ENCODE measurements around the gene FYCO1.
A peak's percentile ranks its signal among the peaks of the same experiment; 100 is the strongest.

The FYCO1 gene

DNA sequence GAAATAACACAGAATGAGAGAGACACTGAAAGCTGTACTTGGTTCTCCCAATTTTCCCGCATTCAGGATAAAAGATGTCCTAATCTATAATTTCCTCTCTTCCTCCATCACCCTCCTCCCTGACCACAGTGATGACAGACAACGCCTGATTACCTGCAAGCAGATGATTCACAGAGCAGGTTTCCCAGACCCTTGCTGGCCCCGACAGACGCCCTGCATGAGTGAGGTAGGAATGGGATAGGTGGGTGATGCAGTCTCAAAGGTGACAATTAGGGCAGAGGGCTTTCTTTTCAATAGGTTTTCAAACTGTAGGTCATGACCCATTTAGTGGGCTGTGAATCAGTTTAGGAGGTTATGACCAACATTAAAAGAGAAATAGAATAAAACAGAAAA is 57.6 kb downstream of the FYCO1 start:
- Histone ChIP-seq H3K4me1 (ENCODE audit: insufficient read depth, low read length) (peaks cover 42% of the 10 kb centered on the region), H3K4me3 (ENCODE audit: low read depth in 1 of 2, low read length in 2 of 2) (no peak overlapping the region), H4K20me1 (ENCODE audit: insufficient read depth, low read length) (0 out of 2 replicates have a peak, but pooled peaks cover 7% of the 10 kb centered on the region), H3K27me3 (ENCODE audit: insufficient read depth, low read length, poor library complexity) (no peaks in the 10 kb centered on the region), H2AFZ (ENCODE audit: low read depth, low read length) (no peak overlapping the region), H3K36me3 (ENCODE audit: insufficient read depth, low read length) (peaks cover 82% of the 10 kb centered on the region), H3K79me2 (ENCODE audit: insufficient read depth, low read length) (peaks cover 29% of the 10 kb centered on the region), H3K9ac (ENCODE audit: low read depth, low read length) (no peak overlapping the region), H3K9me3 (ENCODE audit: insufficient read depth, low read length, severe bottlenecking) (no peaks in the 10 kb centered on the region), H3K4me2 (ENCODE audit: insufficient read depth, low read length) (no peak overlapping the region), H3K27ac (ENCODE audit: low read length) (peak overlapping the region; percentile 59)
- no peak for ATAC-seq (ENCODE audit: insufficient read depth, low read depth)
- TF ChIP-seq EZH2 (IDR thresholded peaks at IDR 0.05; ENCODE audit: borderline replicate concordance, low read depth, low read length, severe bottlenecking), result no peak
- TF ChIP-seq, protein P1, sequence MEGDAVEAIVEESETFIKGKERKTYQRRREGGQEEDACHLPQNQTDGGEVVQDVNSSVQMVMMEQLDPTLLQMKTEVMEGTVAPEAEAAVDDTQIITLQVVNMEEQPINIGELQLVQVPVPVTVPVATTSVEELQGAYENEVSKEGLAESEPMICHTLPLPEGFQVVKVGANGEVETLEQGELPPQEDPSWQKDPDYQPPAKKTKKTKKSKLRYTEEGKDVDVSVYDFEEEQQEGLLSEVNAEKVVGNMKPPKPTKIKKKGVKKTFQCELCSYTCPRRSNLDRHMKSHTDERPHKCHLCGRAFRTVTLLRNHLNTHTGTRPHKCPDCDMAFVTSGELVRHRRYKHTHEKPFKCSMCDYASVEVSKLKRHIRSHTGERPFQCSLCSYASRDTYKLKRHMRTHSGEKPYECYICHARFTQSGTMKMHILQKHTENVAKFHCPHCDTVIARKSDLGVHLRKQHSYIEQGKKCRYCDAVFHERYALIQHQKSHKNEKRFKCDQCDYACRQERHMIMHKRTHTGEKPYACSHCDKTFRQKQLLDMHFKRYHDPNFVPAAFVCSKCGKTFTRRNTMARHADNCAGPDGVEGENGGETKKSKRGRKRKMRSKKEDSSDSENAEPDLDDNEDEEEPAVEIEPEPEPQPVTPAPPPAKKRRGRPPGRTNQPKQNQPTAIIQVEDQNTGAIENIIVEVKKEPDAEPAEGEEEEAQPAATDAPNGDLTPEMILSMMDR (IDR thresholded peaks at IDR 0.05; ENCODE audit: borderline replicate concordance, extremely low read depth, low read length, poor library complexity, severe bottlenecking), result no peak
- DNase-seq, result no peak

DNA sequence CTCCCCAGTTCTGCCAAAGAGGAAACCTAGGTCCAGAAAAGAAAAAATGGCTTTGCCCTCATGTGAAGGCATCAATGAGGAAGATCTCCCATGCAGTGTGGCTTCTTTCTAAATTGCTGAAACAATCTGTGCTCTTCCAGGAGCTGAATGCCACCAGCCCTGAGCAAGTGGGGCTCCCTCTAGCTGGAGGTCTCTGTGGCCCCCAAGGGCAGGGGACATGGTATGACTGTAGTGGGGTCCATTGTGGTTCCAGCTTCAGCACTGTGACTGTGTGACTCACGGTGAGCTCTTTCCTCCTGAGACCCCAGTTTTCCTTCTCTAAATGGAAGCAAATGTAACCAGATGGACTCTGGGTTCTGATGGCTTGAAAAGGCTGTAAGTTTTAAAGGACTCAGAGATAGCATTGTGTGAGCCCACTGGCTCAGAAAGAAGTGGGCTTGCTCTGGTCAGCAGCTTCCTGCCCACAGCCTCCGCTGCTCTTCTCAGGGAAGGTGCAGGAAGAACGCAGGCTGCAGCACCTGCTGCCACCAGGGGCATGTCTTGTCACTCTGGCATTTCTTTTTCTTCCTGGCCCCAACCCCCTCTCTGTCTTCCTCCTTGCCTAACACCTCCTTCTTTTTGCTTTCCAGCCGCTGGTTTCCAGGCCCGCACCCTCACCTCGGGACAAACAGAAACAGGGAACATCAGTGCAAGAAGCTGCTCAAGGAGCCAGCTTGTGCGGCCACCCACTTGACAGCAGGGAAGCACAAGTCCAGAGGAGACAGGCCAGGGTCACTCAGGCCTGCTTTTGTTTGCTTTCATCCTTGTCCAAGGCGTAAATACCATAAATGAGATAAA is 58.2 kb downstream of the FYCO1 start:
- Histone ChIP-seq H2AFZ (ENCODE audit: low read depth, low read length) (no peak overlapping the region), H3K79me2 (ENCODE audit: insufficient read depth, low read length) (peaks cover 29% of the 10 kb centered on the region), H3K9me3 (ENCODE audit: insufficient read depth, low read length, severe bottlenecking) (no peaks in the 10 kb centered on the region), H3K4me3 (ENCODE audit: low read depth in 1 of 2, low read length in 2 of 2) (no peak overlapping the region), H3K27me3 (ENCODE audit: insufficient read depth, low read length, poor library complexity) (no peaks in the 10 kb centered on the region), H3K4me2 (ENCODE audit: insufficient read depth, low read length) (no peak overlapping the region), H3K9ac (ENCODE audit: low read depth, low read length) (no peak overlapping the region), H3K36me3 (ENCODE audit: insufficient read depth, low read length) (peaks cover 85% of the 10 kb centered on the region), H4K20me1 (ENCODE audit: insufficient read depth, low read length) (0 out of 2 replicates have a peak, but pooled peaks cover 3% of the 10 kb centered on the region), H3K4me1 (ENCODE audit: insufficient read depth, low read length) (peaks cover 36% of the 10 kb centered on the region), H3K27ac (ENCODE audit: low read length) (peak overlapping the region; percentile 59)
- DNase-seq (no peak), ATAC-seq (ENCODE audit: insufficient read depth, low read depth) (no peak)
- TF ChIP-seq EZH2 (IDR thresholded peaks at IDR 0.05; ENCODE audit: borderline replicate concordance, low read depth, low read length, severe bottlenecking), result no peak
- TF ChIP-seq, protein P1 (IDR thresholded peaks at IDR 0.05; ENCODE audit: borderline replicate concordance, extremely low read depth, low read length, poor library complexity, severe bottlenecking), result peak; percentile 18

DNA sequence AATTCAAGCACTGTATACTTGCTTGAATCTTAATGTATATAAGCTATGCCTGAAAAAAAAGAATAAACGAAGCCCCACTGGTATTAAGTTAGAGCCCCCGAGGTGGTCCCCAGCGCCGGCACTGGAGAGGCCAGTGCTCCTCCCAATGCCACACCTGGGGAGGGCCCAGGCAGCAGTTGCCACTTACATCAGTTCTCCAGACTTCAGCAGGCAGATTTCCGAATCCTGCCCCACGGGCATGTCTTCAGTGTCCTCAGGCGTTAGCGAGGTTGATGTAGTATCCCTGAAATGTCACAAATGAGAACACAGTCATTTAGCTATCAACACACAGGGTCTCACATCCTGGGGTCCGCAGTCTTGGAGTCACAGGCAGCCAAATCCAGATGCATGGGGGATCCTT is 59.4 kb downstream of the FYCO1 start:
- Histone ChIP-seq H3K4me1 (ENCODE audit: insufficient read depth, low read length) (peaks cover 24% of the 10 kb centered on the region), H2AFZ (ENCODE audit: low read depth, low read length) (no peak overlapping the region), H3K36me3 (ENCODE audit: insufficient read depth, low read length) (peaks cover 97% of the 10 kb centered on the region), H3K9me3 (ENCODE audit: insufficient read depth, low read length, severe bottlenecking) (no peaks in the 10 kb centered on the region), H3K27me3 (ENCODE audit: insufficient read depth, low read length, poor library complexity) (no peaks in the 10 kb centered on the region), H4K20me1 (ENCODE audit: insufficient read depth, low read length) (0 out of 2 replicates have a peak, but pooled peaks cover 3% of the 10 kb centered on the region), H3K27ac (ENCODE audit: low read length) (peak overlapping the region; percentile 59; the same call in 1 of the 2 replicates), H3K4me3 (ENCODE audit: low read depth in 1 of 2, low read length in 2 of 2) (no peak overlapping the region), H3K4me2 (ENCODE audit: insufficient read depth, low read length) (no peak overlapping the region), H3K79me2 (ENCODE audit: insufficient read depth, low read length) (peaks cover 29% of the 10 kb centered on the region), H3K9ac (ENCODE audit: low read depth, low read length) (no peak overlapping the region)
- no peak for DNase-seq
- ATAC-seq (ENCODE audit: insufficient read depth, low read depth), result no peak
- TF ChIP-seq, protein P1 (IDR thresholded peaks at IDR 0.05; ENCODE audit: borderline replicate concordance, extremely low read depth, low read length, poor library complexity, severe bottlenecking), result no peak
- no peak for TF ChIP-seq EZH2 (IDR thresholded peaks at IDR 0.05; ENCODE audit: borderline replicate concordance, low read depth, low read length, severe bottlenecking)

Data from DND-41 (cell line).